Neural progenitor cell (in vitro differentiated cells): ENCODE results near the gene KDM2B.

Experiments used
- CTCF ChIP-seq: fragments of 200-600 bp; sonication (generic); IDR thresholded peaks from 2 replicates; pipeline ENCODE4 v1.5.1; 2017; ENCODE audit warnings: antibody characterized with exemption, mild to moderate bottlenecking
- EZH2phosphoT487 ChIP-seq: fragments of 200-600 bp; sonication (generic); IDR thresholded peaks from 2 replicates; pipeline ENCODE4 v1.6.1; 2017; ENCODE audit warnings: antibody characterized with exemption

- TF ChIP-seq CTCF: no peak
- TF ChIP-seq EZH2phosphoT487: no peak
Observed at GRCh38 chr12:121543786-121544185, 37.0 kb downstream of the KDM2B start.
